Psoas muscle (tissue), 8 donors: ENCODE measurements around the gene NCDN. TPM values are rescaled to one million over a fixed set of nuclear protein-coding genes. Genes with fewer than 3 reads are reported as not detected.

Experiments
- ATAC-seq, 4 donors: fragments of 200-7000 bp; cut with Tn5 transposase; one replicate each; pipeline ENCODE4 v1.9.1; 2020; ENCODE audit warnings: moderate library complexity in 3 of 4, mild to moderate bottlenecking in 2 of 4
- DNase-seq, 2 donors: peaks; one replicate each; pipeline ENCODE4 v3.0.0-alpha.2; 2020
- H3K27ac ChIP-seq: fragments of 200-600 bp; one replicate; pipeline ENCODE4 v1.8.0; 2022
- H3K27me3 ChIP-seq, 3 donors: fragments of 200-600 bp in 1 of 3; one replicate each; pipeline versions ENCODE4 v1.6.1 to v1.8.0; 2013 to 2022; ENCODE audit warnings: low read length in 2 of 3, mild to moderate bottlenecking in 2 of 3, moderate library complexity in 1 of 3; ENCODE audit not compliant: insufficient read depth in 3 of 3
- H3K36me3 ChIP-seq, 2 donors: fragments of 200-600 bp in 1 of 2; one replicate each; pipeline versions ENCODE4 v1.6.1 to v1.8.0; 2013 to 2022; ENCODE audit warnings: low read depth in 1 of 2, mild to moderate bottlenecking in 1 of 2, moderate library complexity in 1 of 2; ENCODE audit not compliant: insufficient read depth in 1 of 2
- H3K4me1 ChIP-seq: fragments of 200-600 bp; one replicate; pipeline ENCODE4 v1.8.0; 2022
- H3K4me3 ChIP-seq: fragments of 200-600 bp; one replicate; pipeline ENCODE4 v1.8.0; 2022; ENCODE audit warnings: mild to moderate bottlenecking
- H3K9me3 ChIP-seq: fragments of 200-600 bp; one replicate; pipeline ENCODE4 v1.8.0; 2022
- CTCF ChIP-seq: fragments of 200-600 bp; IDR thresholded peaks from one replicate; pipeline ENCODE4 v1.8.0; 2022; ENCODE audit warnings: antibody characterized with exemption
- WGBS, 3 donors: extraction: QIAGEN DNeasy Blood & Tissue Kit; methylation state at CpG; one replicate each; pipeline versions ENCODE4 v1.1.6 to v1.1.7; 2013; 5-methylcytosine and 5-hydroxymethylcytosine counted together
- intact Hi-C, 2 donors: fragments of 100-400 bp; cut with DNase I; formaldehyde crosslinking; loops; one replicate each; pipeline versions ENCODE4 v1.11.0 to v1.14.2; 2022
- polyA plus RNA-seq, 3 donors: library from polyadenylated mRNA; stranded (reverse); fragments of 200-250 nt; gene quantifications; one replicate each; pipeline ENCODE4 v1.2.3, GENCODE V29; 2013
- total RNA-seq, 4 donors: library from RNA; stranded (reverse); fragmentation: NEBNext Ultra II Directional in 2 of 4; extraction: Animal tissue kit (Norgen Biotek cat#: 25700) in 2 of 4; gene quantifications; one replicate each; pipeline versions ENCODE4 v1.2.1 to v1.2.4, GENCODE V29; 2021 to 2023
- donor health status: healthy with polysubstance abuse.
- donor health status: DM: no; HTN: no; CAD: no; lungs with moderate emphysema.
- donor health status: Bipolar disorder and iron deficiency.
- donor health status: healthy.
- donor health status: DM: yes; HTN: yes; CAD: no.
- donor health status: DM: no; HTN: no; CAD: no.
- donor health status: DM: no; HTN: no; CAD: no.
- donor health status: DM: yes; HTN: yes; CAD: no.

The NCDN gene
- total and polyA plus RNA-seq, 7 donors, result 6.8 to 23.1 (median 13.9) TPM

GRCh38 chr1:35544976-35545375 lies 12.6 kb upstream of the NCDN start:
- ATAC-seq, result peak; percentile 87 to 96 (median 90)
- Histone ChIP-seq H3K27ac (no peak overlapping the region), H3K9me3 (no peaks in the 10 kb centered on the region), H3K36me3 (peaks cover 0 to 33% of the 10 kb centered on the region in 2 donors), H3K27me3 (no peaks in the 10 kb centered on the region), H3K4me1 (peaks cover 31% of the 10 kb centered on the region), H3K4me3 (no peak overlapping the region)
- TF ChIP-seq CTCF, result peak; percentile 32
- DNase-seq, result peak; percentile 26 to 70
- intact Hi-C loops, result loop anchor here (1.0 to 2.0 kb wide), 2 partner anchors 94 kb away; no protein-coding TSS in a partner anchor
- WGBS, 3 donors, result 47 to 61% (median 60%) methylated on average over 3 of the region's 3 CpGs

- ATAC-seq (no peak), DNase-seq (no peak)
- no peaks in the 10 kb centered on the region for H3K9me3 ChIP-seq
- intact Hi-C loops, result no loop called here
- 99 to 100% (median 100%) methylated on average over 1 of the region's 1 CpG for WGBS, 3 donors
- H3K4me3 ChIP-seq, result no peak overlapping the region
- H3K27me3 ChIP-seq, result no peaks in the 10 kb centered on the region
- no peak overlapping the region for H3K27ac ChIP-seq
- H3K4me1 ChIP-seq, result peaks cover 22% of the 10 kb centered on the region
- TF ChIP-seq CTCF, result no peak
- peaks cover 0 to 49% of the 10 kb centered on the region in 2 donors for H3K36me3 ChIP-seq
These were observed 11.0 kb upstream of the NCDN start for GRCh38 chr1:35546614-35547013.

GRCh38 chr1:35553851-35554250 lies 3.7 kb upstream of the NCDN start:
- 53 to 67% (median 64%) methylated on average over 2 of the region's 2 CpGs for WGBS, 3 donors
- no peaks in the 10 kb centered on the region for H3K9me3 ChIP-seq
- H3K4me3 ChIP-seq, result no peak overlapping the region
- no peak for DNase-seq
- intact Hi-C loops, result no loop called here
- peaks cover 0 to 46% of the 10 kb centered on the region in 2 donors for H3K36me3 ChIP-seq
- TF ChIP-seq CTCF, result no peak
- H3K27me3 ChIP-seq, result no peaks in the 10 kb centered on the region
- ATAC-seq, result no peak
- no peak overlapping the region for H3K27ac ChIP-seq
- H3K4me1 ChIP-seq, result peaks cover 38% of the 10 kb centered on the region

GRCh38 chr1:35554266-35555211 lies 3.1 kb upstream of the NCDN start:
- DNase-seq, result no peak
- no peak for ATAC-seq
- peak overlapping the region; percentile 99 for H3K27ac ChIP-seq
- no peak overlapping the region for H3K4me3 ChIP-seq
- 41 to 56% (median 46%) methylated on average over 7 of the region's 7 CpGs for WGBS, 3 donors
- H3K9me3 ChIP-seq, result no peaks in the 10 kb centered on the region
- intact Hi-C loops, result no loop called here
- H3K36me3 ChIP-seq, result peaks cover 0 to 44% of the 10 kb centered on the region in 2 donors
- H3K4me1 ChIP-seq, result peaks cover 38% of the 10 kb centered on the region
- TF ChIP-seq CTCF, result no peak
- H3K27me3 ChIP-seq, result no peaks in the 10 kb centered on the region
